GM21423 (cell line): ENCODE results near the gene PLXDC2.
"Not testable (repeated sequence)": the region's sequence is repeated elsewhere in the genome, so short reads cannot be mapped to it uniquely, and the experiment has no call there.

Experiments used
- ATAC-seq: cut with Tn5 transposase; IDR thresholded peaks from one replicate; pipeline ENCODE4 v1.9.1; 2021; ENCODE audit warnings: mild to moderate bottlenecking, moderate library complexity; ENCODE audit not compliant: unreplicated experiment

Gene PLXDC2

GRCh38 chr10:19971343-19972052 lies 155.3 kb downstream of the PLXDC2 start:
- ATAC-seq = no peak

- ATAC-seq = no peak
Measured at GRCh38 chr10:19974138-19974537, 157.9 kb downstream of the PLXDC2 start.

GRCh38 chr10:19974554-19974953 lies 158.3 kb downstream of the PLXDC2 start:
- no peak for ATAC-seq

- ATAC-seq = no peak
Measured at GRCh38 chr10:19977097-19977521, 160.9 kb downstream of the PLXDC2 start.

- ATAC-seq = no peak
Measured at GRCh38 chr10:19979628-19980027, 163.4 kb downstream of the PLXDC2 start.

- ATAC-seq = no peak
Measured at GRCh38 chr10:19983880-19984565, 167.8 kb downstream of the PLXDC2 start.

- no peak for ATAC-seq
Measured at GRCh38 chr10:19985745-19986144, 169.5 kb downstream of the PLXDC2 start.

- ATAC-seq = no peak
Measured at GRCh38 chr10:19986591-19986990, 170.4 kb downstream of the PLXDC2 start.

GRCh38 chr10:19987931-19988330 lies 171.7 kb downstream of the PLXDC2 start:
- no peak for ATAC-seq

- ATAC-seq = peak; percentile 78
Measured at GRCh38 chr10:19993714-19994315, 177.6 kb downstream of the PLXDC2 start.

GRCh38 chr10:19998482-19998881 lies 182.2 kb downstream of the PLXDC2 start:
- ATAC-seq = no peak

- no peak for ATAC-seq
Measured at GRCh38 chr10:19999431-19999830, 183.2 kb downstream of the PLXDC2 start.

- ATAC-seq = not testable (repeated sequence)
Measured at GRCh38 chr10:20002026-20002425, 185.8 kb downstream of the PLXDC2 start.

GRCh38 chr10:20002657-20003056 lies 186.4 kb downstream of the PLXDC2 start:
- ATAC-seq = no peak

GRCh38 chr10:20004087-20004523 lies 187.9 kb downstream of the PLXDC2 start:
- peak; percentile 57 for ATAC-seq

GRCh38 chr10:20005638-20006037 lies 189.4 kb downstream of the PLXDC2 start:
- no peak for ATAC-seq

GRCh38 chr10:20006169-20006870 lies 190.1 kb downstream of the PLXDC2 start:
- no peak for ATAC-seq

GRCh38 chr10:20007426-20007825 lies 191.2 kb downstream of the PLXDC2 start:
- no peak for ATAC-seq

GRCh38 chr10:20013991-20014750 lies 197.9 kb downstream of the PLXDC2 start:
- no peak for ATAC-seq

- ATAC-seq = no peak
Measured at GRCh38 chr10:20017961-20018360, 201.7 kb downstream of the PLXDC2 start.

- no peak for ATAC-seq
Measured at GRCh38 chr10:20020677-20021076, 204.4 kb downstream of the PLXDC2 start.
